Measurements from ENCODE around the gene PARN.
"Not testable (repeated sequence)": the region's sequence is repeated elsewhere in the genome, so short reads cannot be mapped to it uniquely, and the experiment has no call there.

- TF ChIP-seq CTCF (conservative IDR thresholded peaks at IDR 0.05); ZFX (IDR thresholded peaks at IDR 0.05): not testable (repeated sequence)
Observed at GRCh38 chr16:14428971-14429637, 201.0 kb downstream of the PARN start.

All from C4-2B (cell line).